Cerebellar cortex (tissue), 1 donor: Measurements from ENCODE around the gene CDKN2A.

ENCODE experiments used
- DNase-seq: peaks from one replicate; pipeline ENCODE4 v3.0.0-alpha.2; 2015; ENCODE audit warnings: low spot score

Gene CDKN2A

GRCh38 chr9:21941337-21941995 lies 52.7 kb downstream of the CDKN2A start:
- no peak for DNase-seq

- no peak for DNase-seq
These were observed 58.0 kb downstream of the CDKN2A start for GRCh38 chr9:21936161-21936560.

- DNase-seq: no peak
These were observed 58.6 kb downstream of the CDKN2A start for GRCh38 chr9:21935631-21936030.

- no peak for DNase-seq
These were observed 60.3 kb downstream of the CDKN2A start for GRCh38 chr9:21933865-21934264.

GRCh38 chr9:21933281-21933680 lies 60.9 kb downstream of the CDKN2A start:
- no peak for DNase-seq

- DNase-seq: no peak
These were observed 62.8 kb downstream of the CDKN2A start for GRCh38 chr9:21931428-21931827.

GRCh38 chr9:21927752-21928151 lies 66.4 kb downstream of the CDKN2A start:
- DNase-seq: no peak

GRCh38 chr9:21923694-21924093 lies 70.5 kb downstream of the CDKN2A start:
- no peak for DNase-seq

- no peak for DNase-seq
These were observed 74.5 kb downstream of the CDKN2A start for GRCh38 chr9:21919377-21920362.
